HG03457 (cell line): ENCODE results near the gene SLCO4A1.

ENCODE experiments used
- ATAC-seq: cut with Tn5 transposase; IDR thresholded peaks from one replicate; pipeline ENCODE4 v1.9.1; 2021; ENCODE audit warnings: moderate number of reproducible peaks; ENCODE audit not compliant: unreplicated experiment

SLCO4A1 gene

GRCh38 chr20:62663145-62664018, 21.1 kb downstream of the SLCO4A1 start:
- ATAC-seq: no peak

- ATAC-seq: no peak
These were observed 22.0 kb downstream of the SLCO4A1 start for GRCh38 chr20:62664019-62664971.

- no peak for ATAC-seq
These were observed 23.0 kb downstream of the SLCO4A1 start for GRCh38 chr20:62665153-62665754.

GRCh38 chr20:62665826-62666735, 23.8 kb downstream of the SLCO4A1 start:
- no peak for ATAC-seq

- no peak for ATAC-seq
These were observed 24.6 kb downstream of the SLCO4A1 start for GRCh38 chr20:62666736-62667529.

GRCh38 chr20:62667530-62668440, 25.5 kb downstream of the SLCO4A1 start:
- no peak for ATAC-seq

- ATAC-seq: no peak
These were observed 26.2 kb downstream of the SLCO4A1 start for GRCh38 chr20:62668441-62669027.

- ATAC-seq: no peak
These were observed 26.9 kb downstream of the SLCO4A1 start for GRCh38 chr20:62669249-62669648.

- ATAC-seq: no peak
These were observed 27.9 kb downstream of the SLCO4A1 start for GRCh38 chr20:62670156-62670555.

- ATAC-seq: no peak
These were observed 28.7 kb downstream of the SLCO4A1 start for GRCh38 chr20:62670998-62671397.

GRCh38 chr20:62671765-62672164, 29.5 kb downstream of the SLCO4A1 start:
- ATAC-seq: no peak

- ATAC-seq: no peak
These were observed 32.1 kb downstream of the SLCO4A1 start for GRCh38 chr20:62674370-62674769.

GRCh38 chr20:62675156-62675876, 33.0 kb downstream of the SLCO4A1 start:
- no peak for ATAC-seq

- no peak for ATAC-seq
These were observed 33.6 kb downstream of the SLCO4A1 start for GRCh38 chr20:62675877-62676260.

GRCh38 chr20:62676976-62677375, 34.7 kb downstream of the SLCO4A1 start:
- no peak for ATAC-seq

GRCh38 chr20:62677678-62678077, 35.4 kb downstream of the SLCO4A1 start:
- ATAC-seq: no peak

- ATAC-seq: no peak
These were observed 36.2 kb downstream of the SLCO4A1 start for GRCh38 chr20:62678553-62678952.
